GM18867 (cell line): ENCODE results near the gene PSORS1C2.
"Not testable (repeated sequence)": the region's sequence is repeated elsewhere in the genome, so short reads cannot be mapped to it uniquely, and the experiment has no call there.

Experiments
- ATAC-seq: cut with Tn5 transposase; IDR thresholded peaks from one replicate; pipeline ENCODE4 v1.9.1; 2021; ENCODE audit warnings: mild to moderate bottlenecking, moderate library complexity; ENCODE audit not compliant: unreplicated experiment

Gene PSORS1C2

DNA sequence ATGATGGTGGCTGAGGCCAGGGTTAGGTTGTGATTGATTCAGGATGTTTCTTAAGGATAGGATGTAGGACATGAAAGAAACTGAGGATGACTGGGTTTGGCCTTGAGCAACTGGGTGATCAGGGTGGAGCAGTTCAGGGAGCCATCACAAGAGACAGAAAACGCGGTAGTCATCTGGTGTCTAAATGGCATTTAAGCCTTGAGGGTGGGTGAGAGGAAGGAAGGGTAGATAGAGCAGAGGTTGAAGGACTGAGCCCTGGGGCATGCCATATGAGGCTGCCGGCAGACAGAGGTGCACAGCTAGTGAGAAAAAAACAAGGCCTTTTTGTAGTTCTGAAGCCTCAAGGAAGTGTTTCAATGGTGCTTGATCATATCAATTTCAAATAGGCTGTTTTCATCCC lies 29.7 kb upstream of the PSORS1C2 start:
- no peak for ATAC-seq

DNA sequence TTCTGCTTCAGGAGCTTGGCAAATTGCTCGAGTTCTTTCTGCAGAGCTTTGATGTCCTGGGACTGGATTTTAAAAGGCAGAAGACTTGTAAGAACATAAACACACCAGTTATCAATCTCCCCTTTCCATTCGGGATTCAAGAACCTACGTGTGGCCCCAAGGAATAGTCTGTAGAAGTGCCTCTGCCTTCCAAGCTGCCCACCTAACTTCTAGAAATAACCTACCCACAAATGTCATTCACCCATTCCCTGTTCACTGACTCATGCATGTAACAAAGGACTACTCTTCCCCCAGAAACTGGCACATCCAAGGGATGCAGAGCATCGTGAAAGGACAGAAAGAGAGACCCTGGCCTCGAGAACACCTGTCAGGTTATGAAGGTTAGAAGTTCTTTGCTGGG lies 27.1 kb upstream of the PSORS1C2 start:
- ATAC-seq = no peak

DNA sequence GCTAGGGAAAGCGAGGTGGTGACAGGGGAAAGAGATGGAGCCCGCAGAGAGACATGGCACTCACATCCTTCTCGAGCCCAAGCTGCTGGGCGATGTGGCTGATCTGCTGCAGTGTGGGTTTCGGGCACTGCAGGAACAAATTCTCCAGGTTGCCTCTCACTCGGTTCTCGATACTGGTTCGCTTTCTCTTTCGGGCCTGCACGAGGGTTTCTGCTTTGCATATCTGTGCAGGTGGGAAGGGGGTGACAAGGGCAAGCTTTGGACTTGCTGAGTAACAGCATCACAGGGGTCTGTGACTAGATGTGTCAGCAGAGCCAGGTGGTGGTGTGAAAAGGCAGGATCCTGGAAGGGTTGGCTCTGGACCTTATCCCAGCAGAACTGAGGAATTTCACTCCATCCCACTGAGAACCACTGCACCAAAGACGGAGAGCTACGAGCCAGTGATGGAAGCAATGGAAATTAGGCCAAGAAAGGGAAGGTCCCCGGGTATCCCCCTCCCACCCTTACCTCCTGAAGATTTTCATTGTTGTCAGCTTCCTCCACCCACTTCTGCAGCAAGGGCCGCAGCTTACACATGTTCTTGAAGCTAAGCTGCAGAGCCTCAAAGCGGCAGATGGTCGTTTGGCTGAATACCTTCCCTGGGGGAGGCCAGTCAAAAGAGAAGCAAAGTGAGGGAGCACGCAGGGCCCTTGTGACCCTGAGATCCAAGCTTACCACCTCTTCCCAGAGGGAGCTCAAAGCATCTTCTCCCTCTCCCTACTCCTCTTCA lies 26.4 kb upstream of the PSORS1C2 start:
- ATAC-seq = peak; percentile 75

DNA sequence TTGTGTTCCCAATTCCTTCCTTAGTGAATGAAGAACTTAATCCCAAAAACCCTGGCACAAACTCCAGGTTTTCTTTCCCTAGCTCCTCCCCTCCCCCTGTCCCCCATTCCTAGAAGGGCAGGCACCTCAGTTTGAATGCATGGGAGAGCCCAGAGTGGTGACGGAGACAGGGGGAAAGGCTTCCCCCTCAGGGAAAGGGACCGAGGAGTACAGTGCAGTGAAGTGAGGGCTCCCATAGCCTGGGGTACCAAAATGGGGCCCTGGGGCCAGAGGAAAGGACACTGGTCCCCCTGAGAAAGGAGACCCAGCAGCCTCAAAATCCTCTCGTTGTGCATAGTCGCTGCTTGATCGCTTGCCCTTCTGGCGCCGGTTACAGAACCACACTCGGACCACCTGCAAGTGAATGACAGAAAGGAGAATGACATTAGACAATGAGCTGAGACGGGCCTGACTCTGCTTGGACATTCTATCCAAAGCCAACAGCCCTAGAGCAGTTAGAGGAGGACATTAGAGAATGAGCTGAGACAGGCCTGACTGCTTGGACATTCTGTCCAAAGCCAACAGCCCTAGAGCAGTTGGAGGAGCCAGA lies 25.7 kb upstream of the PSORS1C2 start:
- not testable (repeated sequence) for ATAC-seq

DNA sequence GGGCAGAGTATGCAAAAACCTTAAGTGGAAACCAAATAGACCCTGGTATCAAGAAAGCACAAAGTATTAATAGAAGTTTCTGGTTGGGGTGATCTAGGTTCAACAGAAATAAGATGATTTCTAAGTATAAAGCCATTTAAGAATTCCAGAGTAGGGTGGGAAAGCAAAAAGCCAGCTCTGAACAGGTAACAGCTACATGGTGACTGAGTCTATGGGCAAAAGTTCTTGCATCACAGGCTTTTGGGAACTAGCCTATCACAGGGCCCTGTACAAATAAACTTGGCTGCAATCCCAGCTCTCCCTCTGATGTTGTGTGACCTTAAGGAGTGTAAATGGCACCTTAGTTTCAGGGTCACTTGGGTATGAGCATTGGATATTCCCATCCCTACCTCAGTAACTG lies 25.1 kb upstream of the PSORS1C2 start:
- ATAC-seq = no peak

DNA sequence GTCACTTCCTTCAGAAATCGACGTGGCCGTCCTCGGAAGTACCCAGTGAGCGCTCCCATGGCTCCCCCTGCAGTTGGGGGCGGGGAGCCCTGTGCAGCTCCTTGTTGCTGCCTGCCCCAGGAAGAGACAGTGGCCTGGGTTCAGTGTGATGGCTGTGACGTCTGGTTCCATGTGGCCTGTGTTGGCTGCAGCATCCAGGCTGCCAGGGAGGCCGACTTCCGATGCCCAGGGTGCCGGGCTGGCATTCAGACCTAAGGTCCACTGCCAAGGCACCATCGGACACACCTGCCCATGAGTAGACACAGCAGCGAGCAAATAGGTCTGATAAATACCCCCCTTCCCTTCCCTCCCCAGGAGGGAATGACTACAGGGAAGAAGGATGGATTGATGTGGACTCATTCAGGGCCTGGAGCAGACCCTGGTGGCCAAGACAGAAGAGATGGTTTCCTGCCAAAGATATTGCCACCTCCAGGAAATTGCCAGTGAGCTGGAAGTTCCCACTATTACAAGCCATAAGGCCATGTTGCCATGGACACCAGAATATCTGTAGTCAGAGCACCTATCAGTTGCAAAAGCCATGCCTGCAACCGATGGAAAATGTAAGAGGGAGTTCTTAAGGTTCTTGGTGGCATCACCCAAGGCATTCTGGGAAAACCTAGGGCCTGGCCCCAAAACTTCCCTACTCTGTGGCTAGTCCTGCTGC lies 23.7 kb upstream of the PSORS1C2 start:
- ATAC-seq = no peak

DNA sequence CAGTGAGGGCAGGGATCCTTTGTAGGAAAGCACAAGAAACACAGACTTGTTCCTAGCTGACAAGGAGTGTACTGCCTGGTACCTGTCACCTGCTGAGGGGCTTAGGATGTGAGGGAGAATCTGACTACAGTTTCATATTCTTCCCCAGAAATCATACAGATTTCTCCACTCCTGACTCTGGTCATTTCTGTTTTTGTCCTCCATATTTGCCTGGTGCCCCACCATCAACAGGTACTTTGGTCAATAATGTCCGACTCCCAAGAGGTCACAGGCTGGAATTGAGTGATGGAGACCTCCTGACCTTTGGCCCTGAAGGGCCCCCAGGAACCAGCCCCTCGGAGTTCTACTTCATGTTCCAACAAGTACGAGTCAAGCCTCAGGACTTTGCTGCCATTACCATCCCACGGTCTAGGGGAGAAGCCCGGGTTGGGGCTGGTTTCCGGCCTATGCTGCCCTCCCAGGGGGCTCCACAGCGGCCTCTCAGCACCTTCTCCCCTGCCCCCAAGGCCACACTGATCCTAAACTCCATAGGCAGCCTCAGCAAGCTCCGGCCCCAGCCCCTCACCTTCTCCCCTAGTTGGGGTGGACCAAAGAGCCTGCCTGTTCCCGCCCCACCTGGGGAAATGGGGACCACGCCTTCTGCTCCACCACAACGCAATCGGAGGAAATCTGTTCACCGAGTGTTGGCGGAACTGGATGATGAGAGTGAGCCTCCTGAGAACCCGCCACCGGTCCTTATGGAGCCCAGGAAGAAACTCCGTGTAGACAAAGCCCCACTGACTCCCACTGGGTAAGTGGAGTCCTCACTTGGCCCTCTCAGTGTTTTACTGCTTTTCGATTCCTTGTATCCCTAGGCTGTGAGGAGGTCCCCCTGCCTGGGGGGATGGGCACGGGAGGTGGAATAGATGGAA lies 22.6 kb upstream of the PSORS1C2 start:
- no peak for ATAC-seq

DNA sequence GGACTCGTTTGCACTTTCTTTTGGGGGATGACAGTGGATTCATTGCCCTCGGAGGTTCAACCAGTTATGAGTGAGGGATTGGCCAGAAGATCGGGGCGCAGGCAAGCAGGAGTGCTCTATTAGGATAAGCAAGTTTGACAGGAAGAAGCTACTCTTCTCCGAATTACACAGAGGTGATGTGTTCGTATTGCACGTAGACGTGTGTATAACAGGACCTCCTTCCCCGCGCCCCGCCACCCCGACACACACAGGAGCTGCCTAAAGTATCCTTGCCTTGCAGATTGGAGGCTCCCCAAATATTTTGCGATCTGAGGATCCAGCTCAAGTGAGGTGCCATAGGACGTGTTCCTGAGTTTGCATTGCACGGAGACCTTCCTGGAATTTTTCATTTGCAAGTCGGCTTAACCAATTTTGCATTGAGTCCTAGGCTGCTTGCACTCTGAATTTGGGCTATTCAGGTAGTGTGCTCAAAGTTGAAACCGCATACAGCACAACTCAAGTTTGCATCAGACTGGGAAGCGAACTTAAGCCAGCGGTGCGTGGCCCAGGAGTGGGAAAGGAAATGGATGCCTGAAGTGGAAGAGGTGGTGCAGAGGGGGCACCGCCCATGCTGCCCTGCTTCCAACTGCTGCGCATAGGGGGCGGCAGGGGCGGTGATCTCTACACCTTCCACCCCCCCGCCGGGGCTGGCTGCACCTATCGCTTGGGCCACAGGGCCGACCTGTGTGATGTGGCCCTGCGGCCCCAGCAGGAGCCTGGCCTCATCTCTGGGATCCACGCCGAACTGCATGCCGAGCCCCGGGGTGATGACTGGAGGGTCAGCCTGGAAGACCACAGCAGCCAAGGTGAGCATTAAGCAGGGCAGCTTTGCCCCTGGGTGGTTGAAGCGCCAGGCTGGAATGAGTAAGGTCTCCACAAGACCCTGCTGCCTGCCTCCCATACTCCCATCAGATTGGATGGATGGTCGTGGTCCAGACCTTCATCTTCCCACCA lies 20.3 kb upstream of the PSORS1C2 start:
- no peak for ATAC-seq

DNA sequence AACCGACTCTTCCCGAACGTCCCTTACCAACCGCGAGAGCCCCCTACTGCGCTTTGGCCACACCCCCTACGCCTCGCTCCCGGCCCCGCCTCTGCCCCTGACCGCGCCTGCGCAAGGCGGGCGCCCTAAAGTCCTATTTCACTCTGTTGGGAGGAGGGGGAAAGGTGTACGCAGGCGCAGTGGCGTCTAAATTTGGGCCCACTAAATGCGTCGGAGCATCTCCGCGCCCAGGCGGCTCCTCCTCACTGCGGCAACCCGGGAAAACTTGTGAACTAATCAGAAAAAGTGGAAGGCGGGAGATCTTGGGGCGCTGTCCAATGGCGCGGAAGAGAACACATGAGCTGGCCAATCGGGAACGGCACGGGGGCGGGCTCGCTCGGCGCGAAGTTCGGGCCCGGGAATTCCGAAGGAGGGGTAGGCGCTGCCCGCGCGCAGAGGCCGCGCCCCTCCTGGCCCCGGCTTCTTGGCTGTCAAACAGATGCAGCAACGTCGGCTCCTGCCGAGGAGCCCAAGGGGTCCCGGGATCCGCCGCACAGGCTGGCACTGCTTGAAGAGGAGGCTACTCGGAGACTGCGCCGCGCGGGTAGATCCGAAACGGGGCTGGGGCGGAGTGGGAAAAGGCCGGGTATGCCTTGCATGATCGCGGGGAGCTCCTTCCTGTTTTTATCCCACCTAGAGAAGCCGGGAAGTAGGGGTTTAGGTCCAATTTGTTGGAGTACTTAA lies 19.4 kb upstream of the PSORS1C2 start, which contains the start of gene TCF19:
TSS of gene TCF19 (plus strand) at position 450 of the 723 bp plus-strand sequence. CDS start 881 bp downstream, outside the sequence.
- peak; percentile 82 for ATAC-seq

DNA sequence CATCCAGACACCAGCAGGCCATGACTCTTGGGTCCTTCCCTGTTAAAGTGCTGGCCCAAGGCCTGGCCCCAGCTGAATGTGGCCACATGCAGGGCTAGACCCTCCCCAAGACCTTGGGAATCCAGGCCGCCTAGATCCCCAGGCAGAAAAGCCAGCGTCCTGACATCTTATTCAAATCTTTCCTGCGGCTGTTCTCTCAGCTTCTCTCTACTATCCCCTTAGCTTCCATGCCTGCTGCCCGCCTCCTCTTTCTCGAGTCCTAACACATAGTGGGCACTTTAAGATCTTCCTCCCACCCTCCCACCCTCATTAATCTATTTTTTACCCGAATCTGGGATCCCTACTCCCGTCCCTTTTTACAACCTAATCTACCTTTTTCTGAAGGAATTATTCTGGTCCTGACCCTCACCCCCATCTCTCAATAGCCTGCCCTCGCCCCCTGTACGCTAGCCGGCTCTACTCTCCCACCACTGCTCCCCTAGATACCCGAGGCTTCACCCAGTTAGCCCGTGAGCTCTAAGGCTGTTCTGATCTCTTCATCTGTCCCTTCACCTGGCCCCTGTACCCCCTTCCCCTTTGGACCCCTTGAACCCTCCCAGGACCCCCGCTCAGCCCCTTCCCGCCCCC lies 18.8 kb upstream of the PSORS1C2 start, which contains the start of gene CCHCR1:
TSS of gene CCHCR1 (minus strand) at position 290 of the 627 bp plus-strand sequence. CDS start at position 88, 202 bp downstream.
- no peak for ATAC-seq

DNA sequence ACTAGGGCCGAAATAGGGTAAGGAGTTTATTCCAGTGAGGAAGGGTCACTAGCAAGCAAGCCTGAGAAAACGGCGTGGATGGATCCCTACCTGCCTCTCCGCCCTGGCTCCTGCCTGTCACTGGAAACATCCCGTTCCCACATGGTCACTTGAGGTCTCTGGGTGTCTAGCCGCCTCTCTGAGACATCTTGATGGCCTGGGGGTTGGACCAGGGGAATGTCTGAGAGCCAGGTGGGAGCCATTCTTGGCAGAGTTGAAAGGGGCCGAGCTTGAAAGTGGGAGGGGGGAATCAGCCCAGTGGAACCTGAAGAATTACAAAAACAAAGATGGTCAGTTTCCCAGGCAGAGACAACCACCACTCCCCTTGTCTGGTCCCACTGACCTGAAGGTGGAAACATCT lies 17.8 kb upstream of the PSORS1C2 start:
- ATAC-seq = no peak

DNA sequence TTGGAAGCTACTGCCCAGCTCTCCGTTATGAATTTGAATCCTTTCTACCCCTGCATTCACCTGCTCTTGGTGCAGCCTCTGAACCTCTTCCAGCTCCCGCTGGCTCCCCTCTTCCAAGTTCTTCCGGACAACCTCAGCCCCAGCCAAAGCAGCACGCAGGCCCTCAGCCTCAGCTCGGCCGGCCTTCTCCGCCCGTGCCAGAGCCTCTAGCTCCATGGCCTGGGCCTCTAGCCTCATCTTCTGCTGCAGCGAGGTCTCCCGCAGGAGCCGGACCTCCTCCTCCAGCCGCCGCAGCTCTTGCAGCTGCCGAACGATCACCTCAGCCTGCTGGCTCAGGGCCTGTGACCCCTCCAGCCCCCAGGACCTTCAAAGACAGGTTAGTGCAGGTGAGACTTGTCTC lies 15.6 kb upstream of the PSORS1C2 start:
- ATAC-seq = no peak

DNA sequence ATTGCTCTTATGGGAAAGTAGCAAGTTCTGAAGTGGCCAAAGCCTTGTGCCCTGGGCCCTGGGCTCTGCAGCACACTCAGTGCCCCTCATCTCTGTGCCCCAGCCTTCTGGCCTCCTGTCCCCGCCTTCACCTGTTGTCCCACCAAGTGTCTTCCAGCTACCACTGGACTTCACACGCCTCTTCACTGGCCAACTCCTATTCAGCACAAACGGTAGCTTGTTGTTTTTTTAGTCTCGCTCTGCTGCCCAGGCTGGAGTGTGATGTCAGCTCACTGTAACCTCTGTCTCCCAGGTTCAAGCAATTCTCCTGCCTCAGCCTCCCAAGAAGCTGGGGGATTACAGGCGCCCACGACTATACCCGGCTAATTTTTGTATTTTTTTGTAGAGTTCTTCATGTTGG lies 13.9 kb upstream of the PSORS1C2 start:
- no peak for ATAC-seq

DNA sequence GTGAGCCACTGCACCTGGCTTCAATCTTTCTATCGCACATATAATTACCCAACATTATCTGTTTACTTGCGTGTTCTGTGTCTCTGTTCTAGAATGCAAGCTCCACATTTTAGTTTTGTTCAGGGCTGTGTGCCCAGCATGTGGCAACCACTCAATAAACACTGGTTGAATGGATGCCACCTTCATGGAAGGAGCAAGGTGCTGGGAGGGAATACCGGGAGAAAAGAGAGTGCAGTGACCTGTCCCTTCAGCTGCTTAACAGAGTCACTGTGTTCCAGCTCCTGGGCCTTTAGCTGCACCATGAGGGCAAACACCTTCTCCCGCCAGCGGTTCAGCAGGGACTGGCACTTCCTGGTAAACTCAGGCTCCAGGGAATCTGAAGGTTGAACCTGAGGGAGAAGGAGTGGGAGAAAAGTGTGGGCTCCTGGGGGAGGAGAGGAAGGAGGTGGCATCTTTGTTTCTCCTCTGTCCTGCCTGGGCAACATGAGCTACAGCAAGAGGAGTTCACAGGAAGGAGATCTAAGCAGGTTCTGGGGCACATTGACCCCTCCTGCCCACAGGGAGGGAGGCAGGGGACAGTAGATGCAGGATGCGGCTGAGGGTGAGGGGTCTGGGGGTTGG lies 11.1 kb upstream of the PSORS1C2 start:
- no peak for ATAC-seq

DNA sequence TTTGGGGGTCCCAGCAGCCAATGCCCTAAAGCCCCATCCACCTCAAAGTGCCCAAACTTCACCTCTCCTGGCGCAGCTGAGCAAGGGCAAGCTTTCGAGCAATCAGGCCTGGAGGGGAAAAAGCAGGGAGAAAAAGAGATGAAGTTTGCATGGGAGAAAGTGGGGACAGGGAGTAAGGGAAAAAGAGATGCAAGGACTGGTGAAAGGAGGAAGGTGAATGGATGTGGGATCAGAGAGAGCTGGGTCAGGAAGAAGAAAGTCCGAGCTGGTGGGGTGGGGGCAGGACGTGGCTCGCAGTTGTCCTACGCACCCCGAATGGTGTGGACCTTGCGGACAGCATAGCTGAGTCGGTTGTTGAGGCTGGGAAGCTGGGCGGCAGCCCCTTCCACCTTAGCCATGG lies 6.5 kb upstream of the PSORS1C2 start:
- no peak for ATAC-seq

DNA sequence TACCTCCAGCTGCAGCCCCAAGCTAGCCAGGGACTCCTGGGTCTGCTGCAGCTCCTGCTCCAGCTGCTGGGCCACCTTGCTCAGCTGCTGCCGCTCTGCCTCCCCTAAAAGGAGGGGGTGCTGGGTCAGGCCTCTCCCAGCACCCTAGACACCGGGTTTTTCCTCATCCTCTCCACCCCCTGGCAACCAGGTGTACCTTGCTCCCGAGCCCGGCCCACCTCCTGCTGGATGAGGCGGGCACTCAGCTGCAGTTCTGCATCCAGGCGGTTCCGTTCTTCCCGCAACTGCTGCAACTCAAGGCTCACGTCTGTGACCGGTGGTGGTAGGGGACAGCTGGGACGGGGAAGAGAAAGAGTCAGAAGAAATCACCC lies 6.1 kb upstream of the PSORS1C2 start:
- no peak for ATAC-seq

DNA sequence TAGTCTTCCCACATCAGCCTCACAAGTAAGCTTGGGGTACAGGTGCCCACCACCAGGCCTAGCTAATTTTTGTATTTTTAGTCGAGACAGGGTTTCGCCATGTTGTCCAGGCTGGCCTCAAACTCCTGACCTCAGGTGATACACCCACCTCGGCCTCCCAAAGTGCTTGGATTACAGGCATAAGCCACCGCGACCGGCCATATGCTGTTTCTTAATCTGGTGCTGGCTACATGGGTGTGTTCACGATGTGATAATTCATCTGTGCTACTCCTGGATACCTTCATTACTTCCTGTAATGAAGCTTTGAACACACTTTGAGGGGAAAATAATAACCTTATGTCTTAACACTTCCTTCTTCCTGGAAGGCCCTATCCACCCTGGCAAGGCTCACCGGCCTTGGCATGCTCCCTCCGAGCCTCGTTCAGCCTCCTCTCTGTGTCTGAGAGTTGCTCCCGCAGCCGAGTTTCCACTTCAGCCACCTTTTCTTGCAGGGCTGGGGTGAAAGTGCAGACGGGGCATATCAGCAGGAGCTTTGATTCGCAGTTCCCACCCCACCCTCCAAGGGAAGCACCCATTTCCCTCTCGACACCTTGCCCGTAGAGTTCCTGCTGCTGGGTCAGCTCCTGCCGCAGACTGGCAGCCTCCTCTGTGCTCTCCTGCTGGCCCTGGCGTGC lies 5.6 kb upstream of the PSORS1C2 start:
- ATAC-seq = no peak

DNA sequence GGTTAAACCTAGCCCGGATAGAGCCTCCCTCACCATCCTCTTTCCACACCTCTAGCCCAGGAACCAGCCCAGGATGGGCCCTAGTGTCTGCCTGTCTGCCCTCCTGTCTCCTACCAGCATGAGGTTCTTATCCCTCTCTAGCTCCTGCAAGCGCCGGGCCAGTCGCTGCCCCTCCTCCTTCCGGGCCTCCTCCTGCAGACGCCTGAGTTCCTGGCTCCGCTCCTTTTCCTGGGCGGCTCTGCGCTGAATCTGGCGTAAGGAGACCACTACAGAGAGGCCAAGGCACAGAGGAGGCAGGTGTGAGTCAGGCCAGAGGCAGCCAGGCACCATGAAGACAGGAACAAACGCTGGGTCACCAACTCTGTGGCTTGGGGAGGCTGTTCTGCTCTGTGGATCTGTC lies 4.3 kb upstream of the PSORS1C2 start:
- no peak for ATAC-seq
